GM21529 (cell line): ENCODE measurements around the gene RHOF.
A peak's percentile ranks its signal among the peaks of the same experiment; 100 is the strongest.
"Not testable (repeated sequence)": the region's sequence is repeated elsewhere in the genome, so short reads cannot be mapped to it uniquely, and the experiment has no call there.

Experiments used
- ATAC-seq: cut with Tn5 transposase; IDR thresholded peaks from one replicate; pipeline ENCODE4 v1.9.1; 2021; ENCODE audit not compliant: unreplicated experiment

The RHOF gene

DNA sequence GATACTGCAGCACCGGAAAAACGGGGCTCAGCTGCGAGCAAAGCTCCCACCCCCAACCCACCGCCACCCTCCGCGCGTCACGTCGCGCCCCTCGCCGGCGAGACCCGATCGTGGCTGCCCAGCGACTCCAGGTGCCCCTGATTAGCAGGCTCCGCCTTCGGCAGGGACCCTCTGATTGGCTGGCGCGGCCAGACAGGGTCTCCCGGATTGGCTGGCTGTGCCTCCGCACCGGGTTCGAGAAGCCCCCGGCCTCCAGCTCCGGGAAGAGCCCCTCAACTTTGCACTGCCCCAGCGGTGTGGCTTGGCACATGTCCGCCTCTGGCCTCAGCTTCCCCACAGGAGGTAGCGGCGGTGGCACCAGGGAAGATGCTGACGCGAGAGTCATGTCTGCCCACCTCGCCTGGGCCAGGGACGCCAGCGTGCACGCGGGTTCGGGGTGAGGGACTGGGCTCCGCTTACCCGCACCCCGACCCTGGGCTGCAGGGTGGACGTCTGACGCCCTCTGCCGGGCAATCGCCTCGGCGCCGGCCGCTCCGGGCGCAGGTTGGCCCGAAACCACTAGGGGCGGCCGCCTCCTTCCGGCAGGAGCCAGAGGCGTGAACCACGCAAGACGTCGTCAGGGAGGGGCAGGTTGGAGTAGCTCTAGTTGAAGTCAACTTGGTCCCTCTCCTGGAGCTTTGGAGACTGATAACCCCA, 498 bp upstream of the RHOF start:
- peak; percentile 43 for ATAC-seq

- peak; percentile 15 for ATAC-seq
Measured at GRCh38 chr12:121792607-121793439, 665 bp downstream of the RHOF start.

GRCh38 chr12:121791671-121792551, 1.6 kb downstream of the RHOF start:
- ATAC-seq = no peak

GRCh38 chr12:121790785-121791184, 2.7 kb downstream of the RHOF start:
- not testable (repeated sequence) for ATAC-seq

DNA sequence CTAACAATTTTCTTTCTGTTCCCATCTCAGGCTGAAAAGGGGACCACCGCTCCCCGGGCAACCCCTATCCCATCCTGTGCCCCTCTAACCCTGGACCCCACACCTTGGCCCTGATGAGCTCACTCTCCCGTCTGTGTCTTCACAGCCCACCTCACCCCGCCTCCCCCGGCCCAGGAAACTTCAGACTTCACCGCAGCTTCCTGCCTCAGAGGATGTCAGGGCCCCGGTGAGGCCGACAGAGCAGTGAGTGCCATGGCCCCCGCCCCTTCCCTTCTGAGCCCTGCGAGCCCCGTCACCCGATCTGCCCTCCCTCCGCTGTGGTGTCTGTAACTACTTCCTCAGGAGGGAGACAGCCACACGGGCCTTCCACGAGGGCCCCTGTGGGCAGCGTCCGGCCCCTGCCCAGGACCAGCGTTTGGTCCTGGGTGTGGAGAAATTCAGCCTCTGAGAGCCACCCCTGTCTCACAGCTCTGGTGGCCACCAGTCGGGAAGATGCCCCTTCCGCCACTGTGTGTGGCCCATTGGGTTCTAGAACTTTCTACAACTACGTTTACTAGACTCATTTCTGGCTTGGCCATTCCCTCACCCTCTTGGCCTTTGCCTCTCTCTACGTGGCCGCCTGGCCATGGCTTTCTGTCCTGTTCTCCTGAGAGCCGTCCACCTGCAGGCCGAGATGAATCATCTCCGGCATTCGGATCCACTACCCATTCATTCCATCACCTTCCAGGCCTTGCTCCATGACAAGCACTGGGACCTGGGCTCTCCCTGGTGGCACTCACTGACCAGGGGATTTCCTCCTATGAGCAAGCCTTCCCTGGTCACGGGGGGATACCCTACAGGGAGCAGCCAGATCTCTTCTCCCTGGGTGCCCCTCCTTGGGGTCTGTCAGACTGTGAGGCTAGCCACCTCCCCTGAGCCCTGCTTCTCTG, 3.4 kb downstream of the RHOF start:
- ATAC-seq = peak; percentile 36

- ATAC-seq = peak; percentile 17
Measured at GRCh38 chr12:121789233-121789781, 4.2 kb downstream of the RHOF start.

GRCh38 chr12:121788176-121788818, 5.2 kb downstream of the RHOF start:
- ATAC-seq = no peak

DNA sequence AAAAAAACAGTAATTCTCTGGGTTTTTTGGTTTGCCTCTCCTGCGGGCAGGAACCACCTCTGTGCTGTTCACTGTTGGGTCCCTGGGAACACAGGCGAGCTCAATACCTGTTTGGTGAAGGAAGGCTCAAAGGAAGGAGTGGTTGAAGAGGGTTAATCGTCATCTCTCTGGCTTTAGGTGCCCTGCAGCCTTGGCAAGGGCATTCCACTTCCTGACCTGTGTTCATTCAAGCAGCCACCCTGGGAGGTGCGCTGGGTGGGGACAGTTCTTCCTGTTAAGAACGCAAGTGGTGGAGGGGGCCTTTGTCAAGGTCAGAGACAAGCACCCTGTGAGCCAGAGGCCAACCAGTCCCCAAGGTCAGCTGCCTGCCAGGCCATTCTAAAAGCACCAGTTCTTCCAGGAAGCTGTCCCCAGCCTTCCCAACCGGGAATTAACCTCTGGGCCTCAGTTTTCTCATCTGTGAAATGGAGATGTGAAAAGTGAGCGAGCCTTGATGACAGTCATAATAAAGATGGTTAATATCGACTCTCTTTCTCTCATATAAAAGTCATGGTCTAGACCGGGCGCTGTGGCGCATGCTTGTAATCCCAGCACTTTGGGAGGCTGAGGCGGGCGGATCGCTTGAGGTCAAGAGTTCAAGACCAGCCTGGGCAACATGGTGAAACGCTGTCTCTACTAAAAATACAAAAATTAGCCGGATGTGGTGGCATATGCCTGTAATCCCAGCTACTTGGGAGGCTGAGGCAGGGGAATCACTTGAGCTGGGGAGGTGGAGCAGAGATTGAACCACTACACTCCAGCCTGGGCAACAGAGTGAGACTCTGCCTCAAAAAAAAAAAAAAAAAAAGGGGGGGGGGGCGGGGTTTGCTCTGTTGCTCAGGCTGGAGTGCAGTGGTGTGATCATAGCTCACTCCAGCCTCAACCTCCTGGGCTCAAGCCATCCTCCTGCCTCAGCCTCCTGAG, 6.1 kb downstream of the RHOF start:
- ATAC-seq = no peak

GRCh38 chr12:121786440-121786825, 7.1 kb downstream of the RHOF start:
- ATAC-seq = no peak

GRCh38 chr12:121784460-121784859, 9.0 kb downstream of the RHOF start:
- no peak for ATAC-seq

- ATAC-seq = no peak
Measured at GRCh38 chr12:121783766-121784165, 9.7 kb downstream of the RHOF start.

DNA sequence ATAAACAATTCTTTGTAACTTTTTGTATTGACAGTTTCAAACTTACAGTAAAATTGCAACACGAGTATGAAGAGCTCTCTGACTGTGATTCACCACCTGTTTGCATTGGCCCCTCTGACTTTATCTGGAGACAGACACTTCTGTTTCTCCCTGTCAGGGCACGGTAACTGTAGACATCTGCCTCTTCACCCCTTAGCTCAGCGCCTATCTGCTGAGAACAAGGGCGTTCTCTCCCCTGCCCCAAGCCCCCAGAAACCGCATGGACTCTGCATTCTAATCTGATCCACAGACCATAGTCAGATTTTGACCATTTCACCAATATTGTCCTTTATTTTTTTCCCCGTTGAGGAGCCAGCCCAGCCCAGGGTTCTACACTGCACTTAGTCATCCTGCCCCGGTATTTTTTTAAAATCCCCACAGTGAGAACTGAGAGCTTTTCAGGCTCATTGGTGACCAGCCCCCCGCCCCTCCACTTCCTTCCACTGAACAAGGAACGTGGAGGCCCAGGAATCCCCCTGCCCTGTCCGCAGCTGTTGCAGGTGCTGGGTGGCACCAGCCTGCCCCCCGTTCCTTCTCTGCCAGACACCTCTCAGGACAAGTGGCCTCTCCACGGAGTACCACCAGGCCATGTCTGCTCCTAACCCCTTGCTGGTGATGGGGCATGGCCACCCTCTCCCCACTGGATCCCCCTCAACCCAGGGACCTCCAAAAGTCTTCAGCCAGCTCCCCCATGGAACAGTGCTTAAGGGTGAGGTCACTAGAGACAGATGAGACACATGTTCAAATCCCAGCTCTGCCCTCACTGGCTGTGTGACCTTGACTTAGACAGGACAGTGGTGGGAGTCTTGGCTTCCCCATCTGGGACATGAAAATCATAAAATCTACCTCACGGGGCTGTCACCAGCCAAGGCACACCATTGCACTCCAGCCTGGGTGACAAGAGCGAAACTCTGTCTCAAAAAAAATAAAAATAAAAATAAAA, 11.2 kb downstream of the RHOF start:
- peak; percentile 44 for ATAC-seq

DNA sequence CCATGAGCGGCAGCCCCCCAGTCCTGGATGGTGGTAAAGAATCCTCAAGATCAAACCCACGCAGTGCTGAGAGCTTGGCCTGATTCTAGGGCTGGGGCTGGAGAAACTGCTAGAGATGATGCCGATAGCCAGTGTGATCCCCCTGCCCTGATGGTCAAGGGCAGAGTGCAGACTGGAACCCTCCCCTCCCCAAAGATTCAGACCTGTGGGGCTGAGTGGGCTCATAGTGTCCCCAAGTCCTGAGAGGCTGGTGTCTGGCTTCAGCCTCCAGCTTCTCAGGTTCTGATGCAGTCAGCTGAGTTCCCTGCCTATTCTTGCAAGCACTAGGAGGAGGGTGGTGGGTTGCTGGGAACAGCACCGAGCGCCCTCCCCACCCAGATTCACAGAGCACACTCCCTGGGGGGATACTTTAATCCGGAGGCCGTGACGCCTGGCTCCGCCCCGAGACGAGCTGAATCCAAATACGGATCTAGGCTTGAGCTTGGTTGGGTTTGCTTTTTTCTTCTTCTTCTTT, 11.9 kb downstream of the RHOF start:
- peak; percentile 28 for ATAC-seq

- ATAC-seq = no peak
Measured at GRCh38 chr12:121780429-121780828, 13.1 kb downstream of the RHOF start.

GRCh38 chr12:121779422-121779895, 14.0 kb downstream of the RHOF start:
- no peak for ATAC-seq

DNA sequence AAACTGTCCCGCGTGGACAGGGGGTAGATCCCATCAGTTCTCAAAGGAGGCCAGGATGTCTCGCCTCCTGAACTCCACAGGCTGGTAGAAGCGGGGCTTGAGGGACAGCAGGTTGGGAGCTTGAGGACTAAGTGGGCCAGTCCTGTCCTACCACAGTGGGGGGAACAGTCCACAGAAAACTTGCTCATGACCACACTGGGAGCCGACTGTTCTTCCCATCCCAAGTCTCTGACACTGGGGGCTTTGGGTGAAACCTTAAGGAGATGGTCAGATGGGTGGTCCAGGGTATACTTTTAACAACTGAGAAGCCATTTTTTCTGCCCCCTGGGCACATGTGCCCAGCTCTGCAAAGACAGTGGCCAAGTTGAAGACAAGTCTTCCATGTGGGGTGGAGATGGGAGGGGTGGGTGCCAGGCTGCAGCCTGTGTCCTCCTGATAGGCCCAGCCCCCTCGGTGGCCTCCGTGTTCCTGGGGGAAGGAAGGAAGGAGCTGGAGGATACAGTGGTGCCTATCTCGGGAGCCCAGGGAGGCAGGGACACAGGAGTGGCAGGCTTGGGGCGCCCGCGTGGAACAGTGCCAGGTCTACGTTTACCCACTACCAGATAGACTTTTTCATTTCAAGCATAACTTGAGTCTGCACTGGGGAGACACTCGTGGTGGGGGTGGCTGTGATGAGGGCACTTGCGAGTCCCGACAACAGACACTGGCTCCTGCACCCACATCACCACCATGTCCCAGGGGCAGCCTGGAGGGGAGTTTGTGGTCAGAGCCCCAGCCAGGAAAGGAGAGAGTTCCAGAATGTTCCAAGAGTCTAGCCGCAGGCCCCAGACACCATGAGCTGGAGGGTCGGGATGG, 14.7 kb downstream of the RHOF start:
- no peak for ATAC-seq
